ENCODE measurements around the gene APBA2. TPM values are rescaled to one million over a fixed set of nuclear protein-coding genes. Genes with fewer than 3 reads are reported as not detected.

The APBA2 gene
- total RNA-seq, 4 donors from 2014 or later = 2.3 to 15.0 (median 4.6) TPM; not detected in 1

DNA sequence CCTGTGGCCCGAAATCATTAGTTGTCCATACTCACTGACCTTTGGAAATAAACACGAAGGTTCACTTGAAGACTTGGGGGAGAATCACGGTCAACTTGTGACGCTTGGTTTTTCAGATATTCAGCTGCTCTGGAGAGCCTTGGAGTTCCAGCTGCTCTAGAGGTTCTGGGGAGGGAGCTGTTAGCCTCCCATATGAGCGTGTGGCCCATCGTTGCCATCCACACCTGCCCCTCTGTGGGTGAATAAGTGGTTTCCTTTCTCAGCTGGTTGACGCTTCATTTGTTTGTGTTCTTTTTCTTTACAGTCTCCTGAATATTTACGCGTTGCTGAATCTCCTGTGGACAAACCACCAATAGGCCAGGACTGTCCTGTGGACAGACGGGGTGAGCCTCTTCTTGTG is 35.6 kb downstream of the APBA2 start:
- no peak for DNase-seq
- Histone ChIP-seq H3K36me3 (no peaks in the 10 kb centered on the region), H3K4me3 (no peak overlapping the region), H3K27me3 (no peaks in the 10 kb centered on the region), H3K27ac (no peak overlapping the region), H3K4me1 (no peaks in the 10 kb centered on the region), H3K9me3 (no peaks in the 10 kb centered on the region)
- intact Hi-C loops (cut with DNase I; ENCODE audit: low total_unique reads) = no loop called here
- TF ChIP-seq, protein P1, sequence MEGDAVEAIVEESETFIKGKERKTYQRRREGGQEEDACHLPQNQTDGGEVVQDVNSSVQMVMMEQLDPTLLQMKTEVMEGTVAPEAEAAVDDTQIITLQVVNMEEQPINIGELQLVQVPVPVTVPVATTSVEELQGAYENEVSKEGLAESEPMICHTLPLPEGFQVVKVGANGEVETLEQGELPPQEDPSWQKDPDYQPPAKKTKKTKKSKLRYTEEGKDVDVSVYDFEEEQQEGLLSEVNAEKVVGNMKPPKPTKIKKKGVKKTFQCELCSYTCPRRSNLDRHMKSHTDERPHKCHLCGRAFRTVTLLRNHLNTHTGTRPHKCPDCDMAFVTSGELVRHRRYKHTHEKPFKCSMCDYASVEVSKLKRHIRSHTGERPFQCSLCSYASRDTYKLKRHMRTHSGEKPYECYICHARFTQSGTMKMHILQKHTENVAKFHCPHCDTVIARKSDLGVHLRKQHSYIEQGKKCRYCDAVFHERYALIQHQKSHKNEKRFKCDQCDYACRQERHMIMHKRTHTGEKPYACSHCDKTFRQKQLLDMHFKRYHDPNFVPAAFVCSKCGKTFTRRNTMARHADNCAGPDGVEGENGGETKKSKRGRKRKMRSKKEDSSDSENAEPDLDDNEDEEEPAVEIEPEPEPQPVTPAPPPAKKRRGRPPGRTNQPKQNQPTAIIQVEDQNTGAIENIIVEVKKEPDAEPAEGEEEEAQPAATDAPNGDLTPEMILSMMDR (IDR thresholded peaks at IDR 0.05) = no peak
- no peak for TF ChIP-seq POLR2A (IDR thresholded peaks at IDR 0.05)

GRCh38 chr15:28921919-28922706 is 36.3 kb downstream of the APBA2 start:
- H3K27me3 ChIP-seq = no peaks in the 10 kb centered on the region
- H3K27ac ChIP-seq = no peak overlapping the region
- no peaks in the 10 kb centered on the region for H3K9me3 ChIP-seq
- H3K36me3 ChIP-seq = no peaks in the 10 kb centered on the region
- no peak overlapping the region for H3K4me3 ChIP-seq
- H3K4me1 ChIP-seq = no peaks in the 10 kb centered on the region
- no peak for DNase-seq
- TF ChIP-seq POLR2A (IDR thresholded peaks at IDR 0.05) = no peak
- TF ChIP-seq, protein P1 (IDR thresholded peaks at IDR 0.05) = no peak
- intact Hi-C loops (cut with DNase I; ENCODE audit: low total_unique reads) = no loop called here

DNA sequence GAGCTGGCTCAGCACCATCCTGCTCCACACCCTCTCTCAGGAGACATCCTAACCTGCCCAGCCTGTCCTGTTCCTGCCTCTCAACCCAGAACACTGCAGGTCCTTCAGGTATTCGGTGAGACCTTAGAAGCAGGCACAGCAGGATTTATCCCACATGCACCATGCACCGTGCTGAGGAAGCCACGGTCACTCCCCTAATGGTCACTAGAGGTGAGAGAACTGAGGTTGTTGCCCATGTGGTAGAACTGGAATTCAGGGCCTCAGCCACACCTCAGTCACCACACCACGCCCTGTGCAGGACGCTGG is 36.9 kb downstream of the APBA2 start:
- Histone ChIP-seq H3K27me3 (no peaks in the 10 kb centered on the region), H3K36me3 (no peaks in the 10 kb centered on the region), H3K27ac (no peak overlapping the region), H3K9me3 (no peaks in the 10 kb centered on the region), H3K4me3 (no peak overlapping the region), H3K4me1 (no peaks in the 10 kb centered on the region)
- DNase-seq = no peak
- intact Hi-C loops (cut with DNase I; ENCODE audit: low total_unique reads) = no loop called here
- TF ChIP-seq, protein P1 (IDR thresholded peaks at IDR 0.05) = no peak
- TF ChIP-seq POLR2A (IDR thresholded peaks at IDR 0.05) = no peak

- no peaks in the 10 kb centered on the region for H3K36me3 ChIP-seq
- H3K9me3 ChIP-seq = no peaks in the 10 kb centered on the region
- no peak overlapping the region for H3K4me3 ChIP-seq
- no peaks in the 10 kb centered on the region for H3K27me3 ChIP-seq
- H3K27ac ChIP-seq = no peak overlapping the region
- TF ChIP-seq, protein P1 (IDR thresholded peaks at IDR 0.05) = no peak
- TF ChIP-seq POLR2A (IDR thresholded peaks at IDR 0.05) = no peak
- DNase-seq = no peak
- intact Hi-C loops (cut with DNase I; ENCODE audit: low total_unique reads) = no loop called here
- H3K4me1 ChIP-seq = no peaks in the 10 kb centered on the region
Observed at GRCh38 chr15:28923726-28924280, 38.0 kb downstream of the APBA2 start.

GRCh38 chr15:28927043-28927442 is 41.3 kb downstream of the APBA2 start:
- TF ChIP-seq, protein P1 (IDR thresholded peaks at IDR 0.05) = no peak
- no peak for TF ChIP-seq POLR2A (IDR thresholded peaks at IDR 0.05)
- H3K27me3 ChIP-seq = no peaks in the 10 kb centered on the region
- intact Hi-C loops (cut with DNase I; ENCODE audit: low total_unique reads) = no loop called here
- DNase-seq = no peak
- H3K36me3 ChIP-seq = no peaks in the 10 kb centered on the region
- no peaks in the 10 kb centered on the region for H3K4me1 ChIP-seq
- no peak overlapping the region for H3K4me3 ChIP-seq
- no peaks in the 10 kb centered on the region for H3K9me3 ChIP-seq
- no peak overlapping the region for H3K27ac ChIP-seq
